NCI-H1092 treated with DMSO at 0.1 percent for 48 hours (cell line): ENCODE results near the gene SCLY.

ENCODE experiments used
- DNase-seq: peaks from one replicate; lab custom pipeline; 2025; lab: John Stamatoyannopoulos, UW

SCLY gene

DNA sequence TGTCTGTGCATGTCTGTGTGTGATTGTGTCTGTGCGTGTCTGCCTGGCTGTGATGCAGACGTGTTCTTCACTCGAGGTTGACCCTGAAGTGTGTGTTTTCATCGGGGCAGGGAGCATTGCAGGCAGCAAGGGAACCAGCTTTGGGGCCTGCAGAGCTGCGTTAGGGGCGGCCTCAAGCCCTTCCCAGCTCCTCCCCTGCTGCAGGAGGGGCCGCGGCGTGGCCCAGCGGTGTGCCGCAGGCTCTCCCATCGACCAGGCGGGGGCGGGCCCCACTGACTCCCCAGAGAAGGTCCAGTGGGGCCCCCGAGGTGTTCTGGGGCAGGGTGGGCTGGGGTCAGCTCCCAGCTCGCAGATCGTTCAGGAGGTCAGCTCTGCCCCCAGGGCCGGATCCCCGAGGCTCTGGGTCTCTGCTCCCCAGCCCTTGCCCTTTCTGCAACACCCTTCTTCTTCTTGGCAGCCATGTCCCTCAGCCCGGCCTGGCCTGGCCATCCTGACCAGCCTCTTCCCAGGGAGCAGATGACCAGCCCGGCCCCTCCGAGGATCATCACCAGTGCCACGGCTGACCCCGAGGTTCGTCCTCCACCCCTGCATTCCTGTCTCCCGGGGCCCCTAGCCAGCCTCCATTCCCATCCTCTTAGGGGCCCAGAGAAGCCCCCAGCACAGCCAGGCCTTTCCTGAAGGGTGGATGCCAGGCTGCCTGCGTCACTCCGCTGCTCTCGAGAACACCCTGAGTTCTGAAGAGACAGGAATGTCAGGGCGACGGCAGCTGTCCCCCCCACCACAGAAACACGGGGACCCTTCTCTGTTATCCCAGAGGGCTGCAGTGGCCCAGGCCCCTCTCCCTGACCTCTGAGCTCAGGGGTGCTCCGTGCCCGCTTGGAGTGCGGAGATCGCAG lies 66.6 kb downstream of the SCLY start:
- DNase-seq: no peak

DNA sequence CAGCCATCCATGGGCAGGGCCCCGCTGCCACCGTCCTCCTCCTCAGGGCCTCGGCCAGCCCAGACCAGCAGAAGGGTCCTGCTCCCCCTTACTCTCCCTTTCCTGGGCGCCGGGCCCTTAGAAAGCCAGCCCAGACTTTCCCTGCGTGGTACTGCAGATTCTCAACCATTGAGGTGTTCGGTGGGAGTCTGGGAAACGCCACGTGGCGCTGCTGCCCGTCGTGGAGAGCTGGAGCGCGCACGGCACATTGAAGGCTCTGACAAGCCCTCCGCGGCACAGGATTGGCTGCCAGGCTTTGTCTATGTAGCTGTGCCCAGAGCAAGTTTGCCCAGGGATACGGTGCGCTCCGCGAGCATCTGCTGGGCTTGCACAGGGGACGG lies 67.2 kb downstream of the SCLY start:
- DNase-seq: no peak

DNA sequence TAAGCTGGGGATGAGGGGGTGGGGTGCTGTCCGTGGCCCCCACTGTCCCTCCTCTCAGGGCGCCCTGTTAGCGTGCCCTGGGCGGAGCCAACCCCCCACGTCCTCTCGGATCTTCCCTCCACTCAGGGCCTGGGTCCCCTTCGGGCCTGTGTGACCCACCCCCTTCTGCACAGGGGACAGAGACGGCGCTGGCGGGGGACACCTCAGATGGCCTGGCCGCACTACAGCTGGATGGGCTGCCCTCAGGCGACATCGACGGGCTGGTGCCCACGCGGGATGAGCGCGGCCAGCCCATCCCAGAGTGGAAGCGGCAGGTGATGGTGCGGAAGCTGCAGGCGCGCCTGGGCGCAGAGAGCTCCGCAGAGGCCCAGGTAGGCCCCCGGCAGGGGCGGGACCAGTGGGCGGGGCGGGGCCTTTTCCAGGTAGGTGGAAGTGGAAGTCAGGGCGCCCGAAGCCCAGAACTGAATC lies 67.8 kb downstream of the SCLY start:
- DNase-seq: no peak

DNA sequence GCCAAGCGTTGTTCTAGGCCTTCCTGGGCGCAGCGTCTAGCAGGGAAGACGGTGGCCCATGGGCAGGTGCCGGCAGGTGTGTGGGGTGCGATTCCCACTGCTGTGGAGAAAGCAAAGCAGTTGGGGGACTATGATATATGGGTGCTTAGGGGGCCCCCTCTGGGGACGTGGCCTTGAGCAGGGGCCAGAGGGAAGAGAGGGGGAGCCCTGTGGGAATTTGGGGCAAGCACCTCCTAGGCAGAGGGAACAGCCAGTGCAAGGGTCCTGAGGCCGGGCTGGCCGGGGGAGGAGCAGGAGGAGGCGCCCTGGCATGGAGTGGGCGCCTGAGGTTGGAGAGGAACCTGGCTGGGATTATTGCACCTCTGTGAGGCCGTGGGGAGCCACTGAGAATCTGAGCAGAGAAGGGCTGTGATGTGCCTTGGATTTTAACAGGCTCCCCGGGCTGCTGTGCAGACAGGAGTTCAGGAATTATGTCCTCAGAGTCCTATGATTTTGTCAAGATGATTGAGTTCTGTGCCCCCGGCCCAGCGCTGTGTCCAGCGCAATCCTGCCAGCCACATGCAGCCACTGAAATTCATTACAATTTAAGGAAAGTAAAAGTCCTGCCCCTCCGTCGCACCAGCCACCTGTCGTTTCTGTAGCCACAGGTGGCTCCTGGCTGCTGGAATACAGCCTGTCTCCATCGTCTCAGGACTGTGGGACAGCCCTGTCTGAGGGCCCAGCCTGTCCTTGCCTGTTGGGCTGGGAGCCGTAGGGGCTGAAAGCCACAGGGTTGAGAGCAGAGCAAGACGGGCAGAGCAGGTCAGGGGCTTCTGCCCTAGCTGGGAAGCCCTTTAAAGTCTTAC lies 68.6 kb downstream of the SCLY start:
- no peak for DNase-seq

- DNase-seq: no peak
These were observed 69.4 kb downstream of the SCLY start for GRCh38 chr2:238130111-238130695.

DNA sequence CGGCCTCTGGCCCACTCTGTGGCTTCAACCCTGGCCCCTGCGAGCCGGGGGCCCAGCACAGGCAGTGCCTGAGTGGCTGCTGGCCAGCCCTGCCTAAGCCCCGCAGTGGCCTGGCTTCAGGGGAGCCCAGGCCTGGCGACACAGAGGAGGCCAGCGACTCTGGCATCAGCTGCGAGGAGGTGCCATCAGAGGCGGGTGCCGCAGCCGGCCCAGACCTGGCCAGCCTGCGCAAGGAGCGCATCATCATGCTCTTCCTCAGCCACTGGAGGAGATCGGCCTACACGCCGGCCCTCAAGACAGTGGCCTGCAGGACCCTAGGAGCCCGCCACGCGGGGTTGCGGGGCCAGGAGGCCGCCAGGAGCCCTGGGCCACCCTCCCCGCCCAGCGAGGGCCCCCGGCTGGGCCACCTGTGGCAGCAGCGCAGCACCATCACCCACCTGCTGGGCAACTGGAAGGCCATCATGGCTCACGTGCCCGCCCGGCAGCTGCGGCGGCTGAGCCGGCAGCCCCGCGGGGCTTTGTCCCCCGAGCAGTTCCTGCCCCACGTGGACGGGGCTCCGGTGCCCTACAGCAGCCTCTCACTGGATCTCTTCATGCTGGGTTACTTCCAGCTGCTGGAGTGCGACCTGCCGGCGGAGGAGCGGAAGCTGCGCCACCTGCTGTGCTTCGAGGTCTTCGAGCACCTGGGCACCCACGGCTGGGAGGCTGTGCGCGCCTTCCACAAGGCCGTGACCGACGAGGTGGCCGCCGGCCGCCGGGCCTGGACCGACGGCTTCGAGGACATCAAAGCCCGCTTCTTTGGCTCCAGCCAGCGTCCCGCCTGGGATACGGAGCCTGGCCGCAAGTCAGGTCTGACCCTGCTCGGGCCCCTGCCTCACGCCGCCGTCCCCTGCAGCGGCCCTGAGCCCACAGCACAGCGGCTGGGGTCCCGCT lies 70.2 kb downstream of the SCLY start:
- DNase-seq: no peak

- no peak for DNase-seq
These were observed 71.1 kb downstream of the SCLY start for GRCh38 chr2:238131761-238132462.

DNA sequence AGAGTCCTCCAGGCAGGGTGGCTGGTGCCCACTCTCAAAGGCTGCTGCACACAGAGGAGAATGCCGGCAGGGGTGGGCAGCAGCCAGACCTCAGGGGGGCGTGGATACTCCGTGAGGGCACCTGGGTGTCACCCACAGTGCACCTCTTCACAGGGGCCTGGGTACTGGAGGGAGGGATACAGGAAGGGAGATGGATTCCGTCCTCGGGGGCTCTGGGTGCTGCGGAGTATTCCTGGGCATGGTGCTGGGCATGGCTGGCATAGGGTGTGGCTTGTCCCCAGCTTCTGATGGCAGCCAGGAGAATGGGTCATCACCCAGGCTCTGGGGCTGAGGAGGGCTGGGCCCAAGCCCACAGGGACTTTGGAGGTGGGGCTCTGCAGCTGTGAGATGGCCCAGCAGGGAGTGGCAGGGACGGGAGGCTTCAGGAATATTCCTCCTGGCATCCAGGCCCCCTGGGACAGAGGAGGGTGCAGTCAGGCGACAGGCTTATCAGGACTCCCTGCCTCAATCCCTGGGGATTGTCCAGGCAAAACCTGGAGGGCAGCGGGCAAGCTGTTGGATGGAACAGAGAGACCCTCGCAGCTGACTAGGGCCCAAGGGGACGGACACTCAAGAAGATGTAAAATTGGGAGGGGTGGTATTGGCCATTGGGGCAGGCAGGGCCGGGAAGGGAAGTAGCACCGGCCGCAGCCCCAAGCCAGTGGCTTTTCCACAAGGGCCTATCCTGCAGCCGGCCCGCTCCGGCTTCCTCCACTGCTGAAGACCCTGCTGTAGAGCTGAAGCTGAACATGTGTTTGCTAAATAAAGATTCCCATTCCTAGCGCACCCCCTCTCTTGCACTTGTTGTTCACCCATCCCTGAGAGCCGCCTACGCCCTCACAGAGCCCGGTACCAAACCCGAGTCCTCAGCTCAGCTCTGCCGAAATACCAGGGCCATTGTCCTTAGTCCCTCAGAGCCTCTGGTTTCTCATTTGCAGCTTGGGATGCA lies 72.0 kb downstream of the SCLY start:
- no peak for DNase-seq

DNA sequence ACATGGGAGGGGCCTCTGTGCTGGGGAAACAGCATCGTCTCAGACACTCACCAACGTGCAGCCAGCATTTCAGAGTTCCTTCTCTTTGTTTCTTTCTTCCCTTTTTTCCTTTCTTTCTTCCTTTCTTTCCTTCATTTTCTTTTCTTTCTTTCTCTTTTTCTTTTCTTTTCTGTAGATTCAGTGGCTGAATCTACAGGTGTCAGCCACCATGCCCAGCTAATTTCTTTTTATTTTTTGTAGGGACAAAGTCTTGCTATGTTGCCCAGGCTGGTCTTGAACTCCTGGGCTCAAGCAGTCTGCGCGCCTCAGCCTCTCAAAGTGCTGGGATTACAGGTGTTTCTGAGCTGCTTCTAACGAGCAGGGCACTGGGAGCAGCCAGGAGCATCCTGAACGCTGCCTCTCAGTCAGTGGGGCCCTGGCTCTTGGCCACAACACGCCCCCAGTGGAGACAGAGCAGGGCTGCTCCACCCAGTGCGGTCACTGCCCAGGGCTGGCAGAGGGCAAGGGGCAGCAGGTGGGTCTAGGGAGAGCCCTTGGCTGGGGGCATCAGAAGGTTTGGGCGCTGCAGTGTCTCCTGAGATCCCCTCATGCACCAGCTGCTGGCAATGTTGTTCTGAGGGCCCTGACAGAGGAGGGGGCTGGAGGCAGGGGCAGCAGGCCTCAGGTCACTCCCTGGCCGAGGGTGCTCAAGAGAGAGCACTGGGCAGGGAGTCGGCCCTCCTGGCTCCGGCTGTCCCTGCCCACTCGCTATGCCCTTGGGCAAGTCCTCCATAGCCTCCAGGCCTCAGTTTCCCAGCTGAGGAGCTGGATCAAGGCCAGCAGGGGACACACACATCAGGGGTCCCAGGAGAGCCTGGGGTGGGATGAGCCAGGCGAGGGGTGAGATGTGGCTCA lies 72.9 kb downstream of the SCLY start:
- no peak for DNase-seq

DNA sequence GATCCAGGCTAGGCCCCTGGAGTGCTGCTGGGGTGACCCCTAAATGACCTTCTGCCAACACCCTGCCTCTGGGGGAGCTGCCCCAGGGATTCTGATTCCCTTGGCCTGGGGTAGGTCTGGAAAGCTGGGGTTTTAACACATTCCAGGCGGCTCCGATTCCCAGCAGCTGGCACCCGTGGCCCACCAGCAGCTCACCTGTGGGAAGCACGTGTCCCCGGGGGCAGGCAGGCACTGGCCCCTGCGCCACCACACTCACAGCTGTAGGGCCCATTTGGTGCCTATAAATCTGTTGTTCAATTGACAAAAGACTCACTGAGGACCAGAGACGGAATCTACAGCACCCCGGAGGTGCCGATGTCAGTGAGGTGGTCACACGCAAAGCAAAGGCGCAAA lies 73.6 kb downstream of the SCLY start:
- no peak for DNase-seq

DNA sequence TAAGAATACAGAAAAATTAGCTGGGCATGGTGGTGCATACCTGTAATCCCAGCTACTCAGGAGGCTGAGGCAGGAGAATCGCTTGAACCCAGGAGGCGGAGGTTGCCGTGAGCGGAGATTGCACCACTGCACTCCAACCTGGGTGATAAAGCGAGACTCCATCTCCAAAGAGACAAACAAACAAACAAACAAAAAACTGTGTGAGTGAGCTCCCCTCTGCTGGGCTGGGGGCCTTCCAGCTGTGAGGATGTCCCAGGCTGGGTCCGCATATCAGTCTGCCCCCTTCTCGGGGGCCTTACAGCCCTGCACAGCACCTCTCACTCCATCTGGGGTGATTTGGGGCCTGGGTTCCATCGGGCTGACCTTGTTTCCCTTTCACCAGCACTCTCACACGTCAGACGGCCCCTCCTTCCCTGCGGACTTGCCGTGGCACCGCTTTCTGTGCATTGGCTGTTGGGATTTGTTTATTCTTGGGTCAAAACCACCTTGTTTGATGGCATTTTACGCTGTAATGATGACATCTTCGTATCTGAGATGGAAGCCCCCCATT lies 74.9 kb downstream of the SCLY start:
- no peak for DNase-seq

DNA sequence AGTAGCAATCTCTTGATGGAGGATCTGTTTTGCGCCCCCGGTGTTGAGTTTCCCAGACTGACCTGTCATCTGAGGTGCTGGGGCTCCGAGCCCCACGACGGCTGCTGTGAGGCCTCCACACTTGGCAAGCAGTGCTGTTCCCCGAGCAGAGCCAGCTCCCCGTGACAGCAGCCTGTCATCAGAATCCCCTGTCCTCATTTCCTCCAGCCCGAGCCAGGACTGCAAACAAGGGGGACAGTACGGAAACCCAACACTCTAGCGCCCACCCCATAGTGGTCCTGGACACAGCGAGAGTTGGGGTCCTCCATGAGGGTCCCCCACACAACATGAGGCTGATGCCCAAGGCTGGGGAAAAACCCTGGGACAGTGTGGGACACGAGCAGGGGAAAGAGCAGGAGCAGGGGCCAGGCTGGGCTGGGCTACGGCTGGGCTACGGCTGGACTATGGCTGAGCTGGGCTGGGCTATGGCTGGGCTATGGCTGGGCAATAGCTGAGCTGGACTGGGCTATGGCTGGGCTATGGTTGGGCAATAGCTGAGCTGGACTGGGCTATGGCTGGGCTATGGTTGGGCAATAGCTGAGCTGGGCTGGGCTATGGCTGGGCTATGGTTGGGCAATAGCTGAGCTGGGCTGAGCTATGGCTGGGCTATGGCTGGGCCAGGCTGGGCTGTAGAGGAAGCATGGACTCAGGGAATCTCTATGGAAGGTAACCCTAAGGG lies 76.2 kb downstream of the SCLY start:
- no peak for DNase-seq

- no peak for DNase-seq
These were observed 77.1 kb downstream of the SCLY start for GRCh38 chr2:238137885-238138284.

- no peak for DNase-seq
These were observed 77.8 kb downstream of the SCLY start, which contains the start of gene KLHL30 for GRCh38 chr2:238138331-238139195. Gene KLHL30, plus strand, starts transcription at chr2:238138668. Its CDS starts 2,087 bp downstream, at chr2:238140755.

- no peak for DNase-seq
These were observed 78.6 kb downstream of the SCLY start for GRCh38 chr2:238139196-238140039.

GRCh38 chr2:238140040-238140439 lies 79.2 kb downstream of the SCLY start:
- no peak for DNase-seq
